Brain microvascular endothelial cell (primary cell): Measurements from ENCODE around the gene FAM83F.

Source experiments
- DNase-seq: peaks from one replicate; pipeline ENCODE4 v3.0.0-alpha.2; 2020
- H3K27ac ChIP-seq: fragments of 250-450 bp; sonication (Bioruptor Pico); 2 replicates; pipeline ENCODE4 v1.5.1; 2020; ENCODE audit warnings: mild to moderate bottlenecking, moderate library complexity
- H3K27me3 ChIP-seq: fragments of 250-450 bp; sonication (Bioruptor Pico); replicated peaks from 2 replicates; pipeline ENCODE4 v1.5.1; 2020; ENCODE audit warnings: mild to moderate bottlenecking
- H3K36me3 ChIP-seq: fragments of 250-450 bp; sonication (Bioruptor Pico); replicated peaks from 2 replicates; pipeline ENCODE4 v1.5.1; 2020; ENCODE audit warnings: mild to moderate bottlenecking
- H3K4me3 ChIP-seq: 2 replicates; pipeline ENCODE4 v1.5.1; 2011; ENCODE audit warnings: low read depth, mild to moderate bottlenecking, control low read depth, low read length, moderate library complexity
- in situ Hi-C: cut with HindIII; loops from 2 replicates; pipeline ENCODE4 v1.10.0; 2017; ENCODE audit warnings: low sequenced_read_pairs, low pct_ligation_motif_present
- TF ChIP-seq, protein P1 (sequence below): IDR thresholded peaks from 2 replicates; pipeline ENCODE4 v1.5.1; 2011; ENCODE audit warnings: low read depth, mild to moderate bottlenecking, moderate library complexity, low read length, control low read depth, inconsistent platforms; ENCODE audit errors: missing control alignments

The FAM83F gene

DNA sequence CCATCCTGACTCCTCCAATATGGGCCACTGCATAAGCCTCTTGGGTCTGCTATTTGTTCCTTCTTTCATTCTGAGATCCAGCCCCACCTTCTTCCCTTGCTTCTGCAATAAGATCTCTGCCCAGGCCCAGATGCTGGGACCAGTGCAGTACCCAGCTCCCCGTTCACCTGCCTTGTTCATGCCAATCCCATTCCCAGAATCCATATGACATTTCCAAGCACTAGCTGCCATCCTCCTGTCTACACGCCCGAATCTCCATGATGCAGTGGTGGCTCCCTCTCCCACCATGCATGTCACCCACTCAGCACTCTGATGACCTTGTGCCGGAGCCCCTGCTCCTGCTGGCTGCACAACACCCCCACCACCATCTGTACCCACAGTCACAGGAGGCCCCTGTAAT, 11.4 kb upstream of the FAM83F start:
- in situ Hi-C loops = no loop called here

DNA sequence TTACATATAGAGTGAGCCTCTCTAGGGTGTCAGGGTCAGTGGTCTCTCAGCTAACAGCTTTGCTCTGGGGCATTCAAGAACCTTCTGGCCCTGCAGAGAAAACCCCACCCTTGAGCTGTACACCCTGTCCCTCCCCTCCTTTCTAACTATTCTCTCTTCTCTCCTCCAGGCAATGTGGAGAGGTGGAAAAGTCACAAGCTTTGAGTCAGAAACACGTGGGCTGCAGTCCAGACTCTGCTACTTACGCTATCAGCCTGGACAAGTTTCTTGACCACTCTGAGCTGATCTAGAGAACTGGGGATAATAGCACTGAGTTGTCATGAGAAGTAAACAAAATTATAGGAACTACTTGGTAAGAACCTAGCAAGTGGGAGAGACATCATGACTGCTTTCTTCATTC, 10.7 kb upstream of the FAM83F start:
- H3K27me3 ChIP-seq = no peaks in the 10 kb centered on the region
- H3K4me3 ChIP-seq = no peak overlapping the region
- TF ChIP-seq, protein P1, sequence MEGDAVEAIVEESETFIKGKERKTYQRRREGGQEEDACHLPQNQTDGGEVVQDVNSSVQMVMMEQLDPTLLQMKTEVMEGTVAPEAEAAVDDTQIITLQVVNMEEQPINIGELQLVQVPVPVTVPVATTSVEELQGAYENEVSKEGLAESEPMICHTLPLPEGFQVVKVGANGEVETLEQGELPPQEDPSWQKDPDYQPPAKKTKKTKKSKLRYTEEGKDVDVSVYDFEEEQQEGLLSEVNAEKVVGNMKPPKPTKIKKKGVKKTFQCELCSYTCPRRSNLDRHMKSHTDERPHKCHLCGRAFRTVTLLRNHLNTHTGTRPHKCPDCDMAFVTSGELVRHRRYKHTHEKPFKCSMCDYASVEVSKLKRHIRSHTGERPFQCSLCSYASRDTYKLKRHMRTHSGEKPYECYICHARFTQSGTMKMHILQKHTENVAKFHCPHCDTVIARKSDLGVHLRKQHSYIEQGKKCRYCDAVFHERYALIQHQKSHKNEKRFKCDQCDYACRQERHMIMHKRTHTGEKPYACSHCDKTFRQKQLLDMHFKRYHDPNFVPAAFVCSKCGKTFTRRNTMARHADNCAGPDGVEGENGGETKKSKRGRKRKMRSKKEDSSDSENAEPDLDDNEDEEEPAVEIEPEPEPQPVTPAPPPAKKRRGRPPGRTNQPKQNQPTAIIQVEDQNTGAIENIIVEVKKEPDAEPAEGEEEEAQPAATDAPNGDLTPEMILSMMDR = no peak
- in situ Hi-C loops = no loop called here
- no peaks in the 10 kb centered on the region for H3K36me3 ChIP-seq
- H3K27ac ChIP-seq = no peak overlapping the region
- DNase-seq = peak; percentile 47

More for the DNA sequence above, 11.4 kb upstream of the FAM83F start:
- no peak for DNase-seq
- no peak overlapping the region for H3K27ac ChIP-seq
- no peaks in the 10 kb centered on the region for H3K36me3 ChIP-seq
- no peaks in the 10 kb centered on the region for H3K27me3 ChIP-seq
- H3K4me3 ChIP-seq = no peak overlapping the region
- TF ChIP-seq, protein P1 = no peak

DNA sequence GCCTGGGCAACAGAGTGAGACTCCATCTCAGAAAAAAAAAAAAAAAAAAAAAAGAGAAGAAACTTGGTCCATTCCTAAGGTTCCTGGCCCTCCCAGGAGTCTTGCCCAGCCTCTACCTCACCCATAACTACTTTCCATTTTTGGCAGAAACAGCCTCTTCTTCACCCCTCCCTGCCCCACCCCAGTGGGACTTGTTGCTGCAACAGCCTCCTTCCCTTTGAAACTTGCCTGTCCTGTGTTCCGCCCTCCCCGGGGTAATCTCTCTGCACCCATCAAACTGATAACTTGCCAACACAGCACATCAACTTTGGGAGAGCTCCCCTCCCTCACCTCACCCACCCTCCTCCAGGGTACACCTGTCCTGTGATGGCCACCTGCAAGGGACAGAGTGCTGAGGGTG, 10.0 kb upstream of the FAM83F start:
- TF ChIP-seq, protein P1 = no peak
- DNase-seq = no peak
- in situ Hi-C loops = no loop called here
- H3K36me3 ChIP-seq = no peaks in the 10 kb centered on the region
- no peak overlapping the region for H3K27ac ChIP-seq
- H3K27me3 ChIP-seq = no peaks in the 10 kb centered on the region
- no peak overlapping the region for H3K4me3 ChIP-seq

DNA sequence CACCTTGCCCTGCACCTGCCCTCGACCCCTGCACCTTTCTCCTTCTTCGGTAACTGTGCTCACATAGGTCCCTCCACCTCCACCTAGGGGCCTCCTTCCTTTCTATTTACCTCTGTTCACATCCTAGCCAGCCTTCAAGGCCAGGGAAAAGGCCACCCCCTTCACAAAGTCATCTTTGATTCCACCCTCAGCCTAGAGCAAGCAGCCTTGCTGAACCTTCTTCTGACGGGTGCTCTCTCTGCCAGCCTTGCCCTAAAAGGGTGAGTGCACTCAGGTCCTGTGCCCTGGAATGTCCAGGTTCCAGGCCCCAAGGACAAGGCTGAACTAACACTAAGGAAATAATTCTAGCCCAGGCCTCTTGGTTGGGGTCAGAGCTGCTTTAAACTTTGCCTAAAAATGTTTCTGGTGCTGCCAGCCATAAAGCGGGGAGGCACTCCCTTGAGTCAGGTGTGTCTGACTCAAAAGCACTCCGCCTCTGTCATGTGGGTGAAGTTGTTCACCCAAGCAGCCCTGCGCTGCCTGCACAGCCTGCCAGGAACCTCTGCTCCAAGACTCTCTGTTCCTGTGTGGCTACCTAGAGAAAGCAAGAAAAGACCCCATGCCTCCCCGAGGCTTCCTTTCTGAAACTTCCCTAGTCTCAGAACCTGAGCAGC, 9.2 kb upstream of the FAM83F start:
- H3K36me3 ChIP-seq = no peaks in the 10 kb centered on the region
- no peak overlapping the region for H3K27ac ChIP-seq

DNA sequence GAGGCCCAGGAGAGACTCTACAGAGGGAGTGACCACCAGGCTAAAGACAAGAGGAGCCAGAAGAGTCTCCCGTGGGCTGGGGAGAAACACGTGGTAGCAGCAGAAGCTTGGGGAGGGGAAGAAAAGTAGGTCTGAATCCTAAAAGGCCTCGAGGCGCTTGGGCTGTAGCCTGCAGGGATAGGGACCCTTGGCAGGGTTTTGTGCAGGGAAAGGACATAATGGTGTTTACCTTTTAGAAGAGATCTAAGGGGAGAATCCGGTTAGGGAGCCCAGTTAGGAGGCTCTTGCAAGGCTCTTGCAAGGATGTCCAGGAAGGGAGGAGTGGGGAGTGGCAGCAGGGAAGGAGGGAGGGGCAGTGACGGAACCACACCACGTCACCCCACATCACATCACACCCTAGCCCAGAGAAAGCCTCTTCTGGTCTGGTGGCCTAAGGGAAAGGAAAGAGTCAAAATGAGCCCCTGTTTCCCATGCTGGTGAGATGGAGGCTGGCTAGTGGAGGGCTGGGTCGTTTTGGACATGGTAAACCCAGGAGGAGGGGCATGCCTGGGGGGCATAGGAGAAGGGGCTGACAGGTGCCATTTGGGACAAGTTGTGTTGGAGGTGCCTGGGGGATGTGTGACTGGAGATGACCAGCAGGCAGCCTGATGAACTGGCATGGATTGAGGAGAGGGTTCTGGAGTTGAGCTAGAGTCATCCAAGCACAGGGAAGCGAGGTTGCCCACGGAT, 6.2 kb upstream of the FAM83F start:
- H3K4me3 ChIP-seq = no peak overlapping the region
- in situ Hi-C loops = no loop called here
- H3K27me3 ChIP-seq = no peaks in the 10 kb centered on the region
- TF ChIP-seq, protein P1 = no peak
- no peaks in the 10 kb centered on the region for H3K36me3 ChIP-seq
- DNase-seq = no peak
- H3K27ac ChIP-seq = no peak overlapping the region

More for the DNA sequence above, 9.2 kb upstream of the FAM83F start:
- no peaks in the 10 kb centered on the region for H3K27me3 ChIP-seq
- TF ChIP-seq, protein P1 = no peak
- no peak for DNase-seq
- H3K4me3 ChIP-seq = no peak overlapping the region
- in situ Hi-C loops = no loop called here
